Measurements from ENCODE around the gene PDE10A.

PDE10A gene

GRCh38 chr6:165656581-165657324, 6.3 kb downstream of the PDE10A start:
- in situ Hi-C loops (cut with MboI; ENCODE audit: low sequenced_read_pairs): no loop called here

GRCh38 chr6:165655191-165655590, 7.8 kb downstream of the PDE10A start:
- in situ Hi-C loops (cut with MboI; ENCODE audit: low sequenced_read_pairs): no loop called here

- in situ Hi-C loops (cut with MboI; ENCODE audit: low sequenced_read_pairs): no loop called here
These were observed 8.9 kb downstream of the PDE10A start for GRCh38 chr6:165654144-165654543.

- in situ Hi-C loops (cut with MboI; ENCODE audit: low sequenced_read_pairs): no loop called here
These were observed 9.4 kb downstream of the PDE10A start for GRCh38 chr6:165653607-165654006.

- in situ Hi-C loops (cut with MboI; ENCODE audit: low sequenced_read_pairs): no loop called here
These were observed 9.8 kb downstream of the PDE10A start for GRCh38 chr6:165653196-165653595.

GRCh38 chr6:165652766-165653165, 10.3 kb downstream of the PDE10A start:
- in situ Hi-C loops (cut with MboI; ENCODE audit: low sequenced_read_pairs): no loop called here

- in situ Hi-C loops (cut with MboI; ENCODE audit: low sequenced_read_pairs): no loop called here
These were observed 13.6 kb downstream of the PDE10A start for GRCh38 chr6:165649166-165650137.

GRCh38 chr6:165647041-165647440, 16.0 kb downstream of the PDE10A start:
- in situ Hi-C loops (cut with MboI; ENCODE audit: low sequenced_read_pairs): no loop called here

- in situ Hi-C loops (cut with MboI; ENCODE audit: low sequenced_read_pairs): no loop called here
These were observed 17.1 kb downstream of the PDE10A start for GRCh38 chr6:165645919-165646318.

GRCh38 chr6:165644586-165645266, 18.3 kb downstream of the PDE10A start:
- in situ Hi-C loops (cut with MboI; ENCODE audit: low sequenced_read_pairs): no loop called here

GRCh38 chr6:165643015-165643414, 20.0 kb downstream of the PDE10A start:
- in situ Hi-C loops (cut with MboI; ENCODE audit: low sequenced_read_pairs): no loop called here

GRCh38 chr6:165641672-165642156, 21.3 kb downstream of the PDE10A start:
- in situ Hi-C loops (cut with MboI; ENCODE audit: low sequenced_read_pairs): no loop called here

- in situ Hi-C loops (cut with MboI; ENCODE audit: low sequenced_read_pairs): no loop called here
These were observed 22.2 kb downstream of the PDE10A start for GRCh38 chr6:165640806-165641205.

GRCh38 chr6:165638530-165638929, 24.5 kb downstream of the PDE10A start:
- in situ Hi-C loops (cut with MboI; ENCODE audit: low sequenced_read_pairs): no loop called here

GRCh38 chr6:165637586-165637985, 25.5 kb downstream of the PDE10A start:
- in situ Hi-C loops (cut with MboI; ENCODE audit: low sequenced_read_pairs): no loop called here

GRCh38 chr6:165636402-165637048, 26.5 kb downstream of the PDE10A start:
- in situ Hi-C loops (cut with MboI; ENCODE audit: low sequenced_read_pairs): no loop called here

- in situ Hi-C loops (cut with MboI; ENCODE audit: low sequenced_read_pairs): no loop called here
These were observed 27.1 kb downstream of the PDE10A start for GRCh38 chr6:165635965-165636364.

- in situ Hi-C loops (cut with MboI; ENCODE audit: low sequenced_read_pairs): no loop called here
These were observed 28.8 kb downstream of the PDE10A start for GRCh38 chr6:165634101-165634880.

- in situ Hi-C loops (cut with MboI; ENCODE audit: low sequenced_read_pairs): no loop called here
These were observed 30.8 kb downstream of the PDE10A start for GRCh38 chr6:165632194-165632593.

- in situ Hi-C loops (cut with MboI; ENCODE audit: low sequenced_read_pairs): no loop called here
These were observed 32.5 kb downstream of the PDE10A start for GRCh38 chr6:165630544-165630953.

Measured in HL-60/S4 treated with phorbol 12-myristate 13-acetate at 8.2 ng/mL for 4 days and 3 days (cell line).